Astrocyte of the cerebellum (primary cell): Measurements from ENCODE around the gene EIF4G1.
"Not testable (repeated sequence)": the region's sequence is repeated elsewhere in the genome, so short reads cannot be mapped to it uniquely, and the experiment has no call there.

ENCODE experiments used
- DNase-seq: peaks from one replicate; pipeline ENCODE4 v3.0.0-alpha.2; 2011; ENCODE audit warnings: low read depth
- H3K4me3 ChIP-seq: 2 replicates; pipeline ENCODE4 v1.5.1; 2011; ENCODE audit warnings: mild to moderate bottlenecking, low read depth, low read length, moderate library complexity
- in situ Hi-C: cut with HindIII; loops from 2 replicates; pipeline ENCODE4 v1.10.0; 2017; ENCODE audit warnings: low sequenced_read_pairs
- TF ChIP-seq, protein P1 (sequence below): IDR thresholded peaks from 2 replicates; pipeline ENCODE4 v1.5.1; 2012; ENCODE audit warnings: low read length, low read depth, moderate library complexity, mild to moderate bottlenecking; ENCODE audit errors: missing control alignments

EIF4G1 gene, protein sequence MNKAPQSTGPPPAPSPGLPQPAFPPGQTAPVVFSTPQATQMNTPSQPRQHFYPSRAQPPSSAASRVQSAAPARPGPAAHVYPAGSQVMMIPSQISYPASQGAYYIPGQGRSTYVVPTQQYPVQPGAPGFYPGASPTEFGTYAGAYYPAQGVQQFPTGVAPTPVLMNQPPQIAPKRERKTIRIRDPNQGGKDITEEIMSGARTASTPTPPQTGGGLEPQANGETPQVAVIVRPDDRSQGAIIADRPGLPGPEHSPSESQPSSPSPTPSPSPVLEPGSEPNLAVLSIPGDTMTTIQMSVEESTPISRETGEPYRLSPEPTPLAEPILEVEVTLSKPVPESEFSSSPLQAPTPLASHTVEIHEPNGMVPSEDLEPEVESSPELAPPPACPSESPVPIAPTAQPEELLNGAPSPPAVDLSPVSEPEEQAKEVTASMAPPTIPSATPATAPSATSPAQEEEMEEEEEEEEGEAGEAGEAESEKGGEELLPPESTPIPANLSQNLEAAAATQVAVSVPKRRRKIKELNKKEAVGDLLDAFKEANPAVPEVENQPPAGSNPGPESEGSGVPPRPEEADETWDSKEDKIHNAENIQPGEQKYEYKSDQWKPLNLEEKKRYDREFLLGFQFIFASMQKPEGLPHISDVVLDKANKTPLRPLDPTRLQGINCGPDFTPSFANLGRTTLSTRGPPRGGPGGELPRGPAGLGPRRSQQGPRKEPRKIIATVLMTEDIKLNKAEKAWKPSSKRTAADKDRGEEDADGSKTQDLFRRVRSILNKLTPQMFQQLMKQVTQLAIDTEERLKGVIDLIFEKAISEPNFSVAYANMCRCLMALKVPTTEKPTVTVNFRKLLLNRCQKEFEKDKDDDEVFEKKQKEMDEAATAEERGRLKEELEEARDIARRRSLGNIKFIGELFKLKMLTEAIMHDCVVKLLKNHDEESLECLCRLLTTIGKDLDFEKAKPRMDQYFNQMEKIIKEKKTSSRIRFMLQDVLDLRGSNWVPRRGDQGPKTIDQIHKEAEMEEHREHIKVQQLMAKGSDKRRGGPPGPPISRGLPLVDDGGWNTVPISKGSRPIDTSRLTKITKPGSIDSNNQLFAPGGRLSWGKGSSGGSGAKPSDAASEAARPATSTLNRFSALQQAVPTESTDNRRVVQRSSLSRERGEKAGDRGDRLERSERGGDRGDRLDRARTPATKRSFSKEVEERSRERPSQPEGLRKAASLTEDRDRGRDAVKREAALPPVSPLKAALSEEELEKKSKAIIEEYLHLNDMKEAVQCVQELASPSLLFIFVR (N-terminal part only)

DNA sequence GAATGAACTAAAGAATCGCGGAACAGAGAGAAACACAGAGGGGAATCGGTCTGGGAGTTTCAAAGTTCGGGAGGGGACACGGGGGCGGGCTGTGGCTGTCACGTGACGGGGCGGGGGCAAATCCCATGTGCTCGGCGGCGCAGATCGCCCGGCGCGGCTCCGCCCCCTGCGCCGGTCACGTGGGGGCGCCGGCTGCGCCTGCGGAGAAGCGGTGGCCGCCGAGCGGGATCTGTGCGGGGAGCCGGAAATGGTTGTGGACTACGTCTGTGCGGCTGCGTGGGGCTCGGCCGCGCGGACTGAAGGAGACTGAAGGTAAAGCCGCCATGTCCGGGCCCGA is at the start of gene EIF4G1:
EIF4G1 (plus strand) TSS at position 244 of the 337 bp plus-strand sequence. CDS start 1,191 bp downstream, outside the sequence.
- H3K4me3 ChIP-seq: peak within 1 kb of the TSS; percentile 93
- TF ChIP-seq, protein P1, sequence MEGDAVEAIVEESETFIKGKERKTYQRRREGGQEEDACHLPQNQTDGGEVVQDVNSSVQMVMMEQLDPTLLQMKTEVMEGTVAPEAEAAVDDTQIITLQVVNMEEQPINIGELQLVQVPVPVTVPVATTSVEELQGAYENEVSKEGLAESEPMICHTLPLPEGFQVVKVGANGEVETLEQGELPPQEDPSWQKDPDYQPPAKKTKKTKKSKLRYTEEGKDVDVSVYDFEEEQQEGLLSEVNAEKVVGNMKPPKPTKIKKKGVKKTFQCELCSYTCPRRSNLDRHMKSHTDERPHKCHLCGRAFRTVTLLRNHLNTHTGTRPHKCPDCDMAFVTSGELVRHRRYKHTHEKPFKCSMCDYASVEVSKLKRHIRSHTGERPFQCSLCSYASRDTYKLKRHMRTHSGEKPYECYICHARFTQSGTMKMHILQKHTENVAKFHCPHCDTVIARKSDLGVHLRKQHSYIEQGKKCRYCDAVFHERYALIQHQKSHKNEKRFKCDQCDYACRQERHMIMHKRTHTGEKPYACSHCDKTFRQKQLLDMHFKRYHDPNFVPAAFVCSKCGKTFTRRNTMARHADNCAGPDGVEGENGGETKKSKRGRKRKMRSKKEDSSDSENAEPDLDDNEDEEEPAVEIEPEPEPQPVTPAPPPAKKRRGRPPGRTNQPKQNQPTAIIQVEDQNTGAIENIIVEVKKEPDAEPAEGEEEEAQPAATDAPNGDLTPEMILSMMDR: no peak
- in situ Hi-C loops: no loop called here
- DNase-seq: peak; percentile 85

DNA sequence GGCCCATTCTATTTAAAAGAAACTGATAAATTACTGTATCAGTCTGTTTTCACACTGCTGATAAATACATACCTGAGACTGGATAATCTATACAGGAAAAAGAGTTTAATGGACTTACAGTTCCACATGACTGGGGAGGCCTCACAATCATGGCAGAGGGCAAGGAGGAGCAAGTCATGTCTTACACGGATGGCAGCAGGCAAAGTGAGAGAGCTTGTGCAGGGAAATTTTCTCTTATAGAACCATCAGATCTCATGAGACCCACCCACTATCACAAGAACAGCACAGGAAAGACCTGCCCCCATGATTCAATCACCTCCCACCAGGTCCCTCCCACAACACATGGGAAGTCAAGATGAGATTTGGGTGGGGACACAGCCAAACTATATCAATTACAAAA is 47.2 kb upstream of the EIF4G1 start:
- in situ Hi-C loops: loop anchor here (5.0 kb wide), 1 partner anchor 100 kb away; no protein-coding TSS in a partner anchor
- not testable (repeated sequence) for H3K4me3 ChIP-seq, DNase-seq

DNA sequence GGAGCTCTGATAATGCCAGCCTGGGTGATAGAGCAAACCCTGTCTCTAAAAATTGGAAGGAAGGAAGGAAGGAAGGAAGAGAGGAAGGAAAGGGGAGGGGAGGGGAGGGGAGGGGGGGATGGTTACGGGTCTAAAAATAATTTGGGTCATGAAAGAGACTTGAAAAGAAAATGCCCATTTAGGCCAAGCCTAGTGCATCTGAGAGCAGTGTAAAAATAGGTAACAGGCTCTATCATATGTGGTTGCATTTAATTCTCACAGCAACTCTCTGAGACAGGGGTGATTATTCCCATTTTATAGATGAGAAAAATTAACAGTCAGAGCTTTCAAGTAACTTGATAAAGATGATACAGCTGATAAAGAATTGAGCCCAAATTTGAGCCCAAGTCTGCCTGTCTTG is 42.1 kb upstream of the EIF4G1 start:
- no peak for DNase-seq
- TF ChIP-seq, protein P1: no peak
- H3K4me3 ChIP-seq: no peak overlapping the region
- in situ Hi-C loops: no loop called here

DNA sequence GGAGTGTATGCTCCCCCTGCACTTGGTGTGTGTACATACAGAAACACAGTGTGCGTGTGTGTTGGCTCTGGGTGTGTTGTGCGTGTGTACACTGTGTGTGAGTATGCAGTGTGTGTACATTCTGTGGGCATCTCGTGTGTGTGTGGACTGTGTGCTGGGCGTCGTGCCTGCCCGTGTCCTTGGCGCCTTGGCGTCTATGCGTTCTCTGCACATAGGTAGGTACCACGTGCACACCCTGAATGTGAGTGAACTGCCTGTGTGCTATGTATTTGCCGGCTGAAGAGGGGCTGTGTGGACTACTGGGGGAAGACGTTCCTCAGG is 39.1 kb upstream of the EIF4G1 start:
- TF ChIP-seq, protein P1: no peak
- in situ Hi-C loops: no loop called here
- DNase-seq: no peak
- no peak overlapping the region for H3K4me3 ChIP-seq

DNA sequence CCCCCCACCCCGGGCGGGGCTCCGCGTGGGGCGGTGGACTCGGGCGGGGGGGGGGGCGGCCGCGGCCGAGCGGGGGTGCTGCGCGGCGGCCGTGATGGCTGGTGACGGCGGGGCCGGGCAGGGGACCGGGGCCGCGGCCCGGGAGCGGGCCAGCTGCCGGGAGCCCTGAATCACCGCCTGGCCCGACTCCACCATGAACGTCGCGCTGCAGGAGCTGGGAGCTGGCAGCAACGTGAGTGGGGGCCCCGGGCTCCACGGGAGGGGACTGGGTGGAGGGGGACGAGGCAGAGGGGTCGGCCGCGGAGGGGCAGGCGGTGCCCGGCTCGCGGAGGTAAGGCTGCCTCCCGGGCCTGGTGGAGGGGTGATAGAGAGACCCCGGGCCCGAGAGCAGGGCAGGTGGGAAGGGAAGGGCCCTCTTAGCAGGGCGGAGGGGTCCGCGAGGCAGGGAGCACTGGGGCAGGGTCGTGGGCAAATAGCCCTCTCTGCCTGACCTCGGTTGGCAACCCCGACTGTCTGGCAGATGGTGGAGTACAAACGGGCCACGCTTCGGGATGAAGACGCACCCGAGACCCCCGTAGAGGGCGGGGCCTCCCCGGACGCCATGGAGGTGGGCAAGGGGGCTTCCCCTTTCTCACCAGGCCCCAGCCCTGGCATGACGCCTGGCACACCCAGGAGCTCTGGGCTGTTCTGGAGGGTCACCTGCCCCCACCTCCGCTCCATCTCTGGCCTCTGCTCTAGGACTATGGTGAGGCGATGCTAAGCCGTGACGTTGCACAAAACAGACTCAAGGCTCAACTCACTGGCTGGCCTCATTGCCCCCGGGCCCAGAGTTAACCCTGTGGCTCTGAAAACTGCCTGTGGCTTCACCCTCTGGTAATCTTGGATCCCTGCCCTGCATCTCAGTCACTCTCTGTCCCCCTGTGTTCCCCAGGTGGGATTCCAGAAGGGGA is 38.2 kb upstream of the EIF4G1 start, which contains the start of gene ECE2:
ECE2 (plus strand) TSS at position 62 of the 950 bp plus-strand sequence; CDS start at position 194, 132 bp downstream.
- no peak within 1 kb of the TSS for H3K4me3 ChIP-seq
- in situ Hi-C loops: no loop called here
- no peak for DNase-seq
- TF ChIP-seq, protein P1: no peak

DNA sequence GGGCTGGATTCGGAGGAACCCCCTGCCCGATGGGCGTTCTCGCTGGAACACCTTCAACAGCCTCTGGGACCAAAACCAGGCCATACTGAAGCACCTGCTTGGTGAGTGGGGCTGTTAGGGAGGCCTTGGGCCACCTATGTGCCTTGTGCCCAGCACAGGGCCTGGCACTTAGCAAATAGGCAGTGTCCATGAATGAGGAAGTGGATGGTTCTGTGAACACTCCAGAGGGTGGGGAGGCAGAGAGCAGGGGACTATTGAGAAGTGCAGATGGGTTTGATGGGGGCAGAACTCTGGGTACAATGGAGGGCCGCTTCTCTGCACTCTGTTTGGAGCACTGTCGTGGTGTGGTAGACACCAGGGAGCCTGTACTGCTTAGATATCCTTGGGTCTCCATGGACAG is 37.0 kb upstream of the EIF4G1 start:
- TF ChIP-seq, protein P1: no peak
- no peak for DNase-seq

More for the DNA sequence above, 37.0 kb upstream of the EIF4G1 start:
- no peak overlapping the region for H3K4me3 ChIP-seq
- in situ Hi-C loops: no loop called here
